GM21723 (cell line): ENCODE data around the gene CSTF3.
A peak's percentile ranks its signal among the peaks of the same experiment; 100 is the strongest.
"Not testable (repeated sequence)": the region's sequence is repeated elsewhere in the genome, so short reads cannot be mapped to it uniquely, and the experiment has no call there.

Experiments
- ATAC-seq: cut with Tn5 transposase; IDR thresholded peaks from one replicate; pipeline ENCODE4 v1.9.1; 2021; ENCODE audit warnings: mild to moderate bottlenecking, moderate library complexity; ENCODE audit not compliant: unreplicated experiment

The CSTF3 gene

GRCh38 chr11:33161120-33162005 lies at the start of gene CSTF3:
TSS of gene CSTF3 (minus strand) at chr11:33161480. CDS start at chr11:33161325, 155 bp downstream.
- ATAC-seq: peak; percentile 94

GRCh38 chr11:33208150-33208549 lies 46.9 kb upstream of the CSTF3 start:
- ATAC-seq: no peak

GRCh38 chr11:33207408-33207985 lies 46.2 kb upstream of the CSTF3 start:
- no peak for ATAC-seq

GRCh38 chr11:33197915-33198727 lies 36.8 kb upstream of the CSTF3 start:
- no peak for ATAC-seq

- ATAC-seq: no peak
Observed at GRCh38 chr11:33195462-33196173, 34.3 kb upstream of the CSTF3 start.

GRCh38 chr11:33194455-33194854 lies 33.2 kb upstream of the CSTF3 start:
- ATAC-seq: no peak

GRCh38 chr11:33191467-33191866 lies 30.2 kb upstream of the CSTF3 start:
- no peak for ATAC-seq

GRCh38 chr11:33187998-33188722 lies 26.9 kb upstream of the CSTF3 start:
- ATAC-seq: no peak

GRCh38 chr11:33185756-33186155 lies 24.5 kb upstream of the CSTF3 start:
- no peak for ATAC-seq

- no peak for ATAC-seq
Observed at GRCh38 chr11:33182246-33182878, 21.1 kb upstream of the CSTF3 start.

- no peak for ATAC-seq
Observed at GRCh38 chr11:33179348-33179803, 18.1 kb upstream of the CSTF3 start.

- no peak for ATAC-seq
Observed at GRCh38 chr11:33178443-33179180, 17.3 kb upstream of the CSTF3 start.

- no peak for ATAC-seq
Observed at GRCh38 chr11:33177676-33178336, 16.5 kb upstream of the CSTF3 start.

GRCh38 chr11:33176760-33177159 lies 15.5 kb upstream of the CSTF3 start:
- not testable (repeated sequence) for ATAC-seq

- ATAC-seq: no peak
Observed at GRCh38 chr11:33172996-33173395, 11.7 kb upstream of the CSTF3 start.

GRCh38 chr11:33172345-33172744 lies 11.1 kb upstream of the CSTF3 start:
- no peak for ATAC-seq

- ATAC-seq: no peak
Observed at GRCh38 chr11:33171251-33171650, 10.0 kb upstream of the CSTF3 start.

GRCh38 chr11:33168709-33169200 lies 7.5 kb upstream of the CSTF3 start:
- no peak for ATAC-seq
